ENCODE results near the gene VAV2. TPM values are rescaled to one million over a fixed set of nuclear protein-coding genes. Genes with fewer than 3 reads are reported as not detected.

Gene VAV2
- total and polyA plus RNA-seq, 4 donors: 13.0 to 28.2 (median 16.3) TPM

DNA sequence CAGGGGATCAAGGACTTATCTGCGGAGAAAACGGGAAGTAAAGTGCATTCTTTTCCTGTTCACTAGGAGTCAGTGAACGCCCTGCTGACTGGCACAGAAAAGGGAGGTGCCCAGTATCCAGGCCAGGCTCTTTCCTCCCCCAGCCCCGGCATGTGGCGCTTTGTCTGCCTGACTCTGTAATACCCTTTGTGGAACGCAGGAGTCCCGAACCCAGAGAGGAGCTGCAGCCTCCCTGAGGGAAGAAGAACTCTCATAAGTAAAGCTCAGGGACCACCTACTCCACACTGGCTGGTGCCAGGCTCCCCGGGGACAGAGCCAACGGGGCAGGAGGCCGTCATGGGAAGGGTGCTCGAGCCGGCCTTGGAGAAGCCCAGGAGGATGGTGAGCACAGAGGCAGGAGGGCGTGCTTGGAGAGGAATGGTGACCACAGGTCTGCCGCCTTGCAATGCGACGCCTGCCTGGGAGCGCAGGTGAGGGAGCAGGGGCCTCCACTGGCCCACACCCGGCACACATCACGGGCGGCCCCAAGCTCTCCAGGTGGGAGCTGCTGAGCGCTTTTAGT lies 31.5 kb downstream of the VAV2 start:
- ATAC-seq (ENCODE audit: insufficient read depth, low FRiP score) (no peak), DNase-seq (peak in 1 of 3 donors; percentile 17)
- 57 to 66% methylated on average over 21 of the region's 21 CpGs for WGBS, 2 donors
- Histone ChIP-seq H3K27me3 (ENCODE audit: control insufficient read depth in 3 of 3, insufficient read depth in 3 of 3, low read length in 2 of 3) (no peaks in the 10 kb centered on the region), H3K9ac (ENCODE audit: insufficient read depth in 1 of 2, low read length in 2 of 2) (no peak overlapping the region), H3K36me3 (ENCODE audit: control insufficient read depth in 4 of 4, insufficient read depth in 4 of 4, low read length in 4 of 4) (no peaks in the 10 kb centered on the region), H3K4me3 (no peak overlapping the region), H3K4me1 (ENCODE audit: control insufficient read depth in 5 of 5, insufficient read depth in 5 of 5, low read length in 5 of 5) (peaks cover 0 to 55% (median 37%) of the 10 kb centered on the region in 5 donors), H3K27ac (ENCODE audit: low read depth in 1 of 2, low read length in 1 of 2) (peak overlapping the region in 1 of 2 donors; percentile 42), H3K9me3 (ENCODE audit: control insufficient read depth in 4 of 4, insufficient read depth in 3 of 4, low read length in 3 of 4) (peaks cover 0 to 5% (median 1%) of the 10 kb centered on the region in 4 donors)
- TF ChIP-seq, protein P1, sequence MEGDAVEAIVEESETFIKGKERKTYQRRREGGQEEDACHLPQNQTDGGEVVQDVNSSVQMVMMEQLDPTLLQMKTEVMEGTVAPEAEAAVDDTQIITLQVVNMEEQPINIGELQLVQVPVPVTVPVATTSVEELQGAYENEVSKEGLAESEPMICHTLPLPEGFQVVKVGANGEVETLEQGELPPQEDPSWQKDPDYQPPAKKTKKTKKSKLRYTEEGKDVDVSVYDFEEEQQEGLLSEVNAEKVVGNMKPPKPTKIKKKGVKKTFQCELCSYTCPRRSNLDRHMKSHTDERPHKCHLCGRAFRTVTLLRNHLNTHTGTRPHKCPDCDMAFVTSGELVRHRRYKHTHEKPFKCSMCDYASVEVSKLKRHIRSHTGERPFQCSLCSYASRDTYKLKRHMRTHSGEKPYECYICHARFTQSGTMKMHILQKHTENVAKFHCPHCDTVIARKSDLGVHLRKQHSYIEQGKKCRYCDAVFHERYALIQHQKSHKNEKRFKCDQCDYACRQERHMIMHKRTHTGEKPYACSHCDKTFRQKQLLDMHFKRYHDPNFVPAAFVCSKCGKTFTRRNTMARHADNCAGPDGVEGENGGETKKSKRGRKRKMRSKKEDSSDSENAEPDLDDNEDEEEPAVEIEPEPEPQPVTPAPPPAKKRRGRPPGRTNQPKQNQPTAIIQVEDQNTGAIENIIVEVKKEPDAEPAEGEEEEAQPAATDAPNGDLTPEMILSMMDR (IDR thresholded peaks at IDR 0.05; ENCODE audit: control extremely low read depth, extremely low read depth): no peak

DNA sequence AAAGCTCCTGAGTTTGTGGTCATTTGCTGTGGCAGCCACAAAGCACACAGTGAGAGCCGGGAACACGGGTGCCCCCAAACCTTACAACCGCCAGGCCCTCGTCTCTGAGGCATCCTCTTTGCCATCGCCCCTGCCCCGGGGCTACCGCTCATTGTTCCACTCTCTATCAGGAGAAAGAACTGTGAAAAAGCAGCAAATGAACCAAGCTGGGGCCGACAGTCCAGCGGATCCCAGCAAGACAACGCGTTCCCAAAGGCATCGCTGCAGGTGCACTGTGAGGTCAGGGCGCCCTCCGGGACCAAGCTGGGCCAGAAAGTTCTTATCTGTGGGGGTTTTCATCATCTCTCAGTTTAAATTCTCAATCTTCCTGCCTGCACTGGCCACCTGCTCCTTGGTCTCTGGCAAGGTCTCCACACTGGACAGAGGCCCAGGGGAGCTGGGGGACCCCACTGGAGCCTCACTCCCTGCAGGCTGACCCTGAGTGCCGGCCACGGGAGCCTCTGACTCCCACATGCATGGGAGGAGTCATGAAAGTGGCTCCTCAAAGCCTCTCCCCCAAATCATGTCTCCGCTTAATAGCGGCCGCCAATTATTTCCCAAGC lies 32.1 kb downstream of the VAV2 start:
- no peak overlapping the region for H3K9ac ChIP-seq (ENCODE audit: insufficient read depth in 1 of 2, low read length in 2 of 2)
- no peaks in the 10 kb centered on the region for H3K36me3 ChIP-seq (ENCODE audit: control insufficient read depth in 4 of 4, insufficient read depth in 4 of 4, low read length in 4 of 4)
- WGBS, 2 donors: 64 to 72% methylated on average over 19 of the region's 19 CpGs
- H3K4me1 ChIP-seq (ENCODE audit: control insufficient read depth in 5 of 5, insufficient read depth in 5 of 5, low read length in 5 of 5): peaks cover 0 to 55% (median 38%) of the 10 kb centered on the region in 5 donors
- DNase-seq (no peak), ATAC-seq (ENCODE audit: insufficient read depth, low FRiP score) (no peak)
- TF ChIP-seq, protein P1 (IDR thresholded peaks at IDR 0.05; ENCODE audit: control extremely low read depth, extremely low read depth): no peak
- no peaks in the 10 kb centered on the region for H3K27me3 ChIP-seq (ENCODE audit: control insufficient read depth in 3 of 3, insufficient read depth in 3 of 3, low read length in 2 of 3)
- peaks cover 0 to 5% (median 1%) of the 10 kb centered on the region in 4 donors for H3K9me3 ChIP-seq (ENCODE audit: control insufficient read depth in 4 of 4, insufficient read depth in 3 of 4, low read length in 3 of 4)
- H3K4me3 ChIP-seq: no peak overlapping the region
- H3K27ac ChIP-seq (ENCODE audit: low read depth in 1 of 2, low read length in 1 of 2): peak overlapping the region in 1 of 2 donors; percentile 26

DNA sequence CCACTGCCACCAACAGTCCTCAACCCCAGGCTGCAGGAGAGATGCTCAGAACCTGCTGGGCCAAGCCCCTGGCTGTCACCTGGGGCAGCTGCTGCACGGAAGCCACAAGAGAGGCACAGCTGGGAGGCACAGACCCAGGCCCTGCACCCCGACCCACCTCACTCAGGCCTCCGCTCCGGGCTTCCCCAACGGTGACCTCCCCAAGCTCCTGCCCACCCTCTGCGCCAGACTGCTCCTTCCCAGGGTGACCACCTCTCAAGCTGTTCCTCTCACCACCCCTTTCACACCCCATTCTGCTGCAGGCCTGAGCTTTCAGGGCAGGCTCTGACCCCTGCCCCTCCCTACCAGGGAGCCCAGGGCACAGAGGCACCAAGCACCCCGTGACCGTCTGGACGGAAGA lies 33.0 kb downstream of the VAV2 start:
- H3K4me1 ChIP-seq (ENCODE audit: control insufficient read depth in 5 of 5, insufficient read depth in 5 of 5, low read length in 5 of 5): peaks cover 0 to 62% (median 43%) of the 10 kb centered on the region in 5 donors
- H3K36me3 ChIP-seq (ENCODE audit: control insufficient read depth in 4 of 4, insufficient read depth in 4 of 4, low read length in 4 of 4): no peaks in the 10 kb centered on the region
- WGBS, 2 donors: 89 to 91% methylated on average over 6 to 9 of the region's 9 CpGs
- no peaks in the 10 kb centered on the region for H3K27me3 ChIP-seq (ENCODE audit: control insufficient read depth in 3 of 3, insufficient read depth in 3 of 3, low read length in 2 of 3)
- no peaks in the 10 kb centered on the region for H3K9me3 ChIP-seq (ENCODE audit: control insufficient read depth in 4 of 4, insufficient read depth in 3 of 4, low read length in 3 of 4)
- no peak overlapping the region for H3K9ac ChIP-seq (ENCODE audit: insufficient read depth in 1 of 2, low read length in 2 of 2)
- no peak for DNase-seq
- no peak for ATAC-seq (ENCODE audit: insufficient read depth, low FRiP score)
- TF ChIP-seq, protein P1 (IDR thresholded peaks at IDR 0.05; ENCODE audit: control extremely low read depth, extremely low read depth): no peak
- H3K4me3 ChIP-seq: no peak overlapping the region
- peak overlapping the region in 1 of 2 donors; percentile 65 for H3K27ac ChIP-seq (ENCODE audit: low read depth in 1 of 2, low read length in 1 of 2)
